WERI-Rb-1 (cell line): Measurements from ENCODE around the gene SH3PXD2A.

Experiments
- DNase-seq: peaks from one replicate; pipeline ENCODE4 v3.0.0-alpha.2; 2020
- H3K27ac ChIP-seq: fragments of 250-450 bp; sonication (Bioruptor Pico); 2 replicates; pipeline ENCODE4 v1.5.1; 2020; ENCODE audit warnings: mild to moderate bottlenecking, moderate library complexity
- H3K27me3 ChIP-seq: fragments of 250-450 bp; sonication (Bioruptor Pico); 2 replicates; pipeline ENCODE4 v1.5.1; 2021; ENCODE audit warnings: mild to moderate bottlenecking, low read depth, moderate library complexity; ENCODE audit not compliant: insufficient read depth, severe bottlenecking
- H3K36me3 ChIP-seq: fragments of 250-450 bp; sonication (Bioruptor Pico); 2 replicates; pipeline ENCODE4 v1.5.1; 2020; ENCODE audit warnings: mild to moderate bottlenecking, moderate library complexity
- H3K4me3 ChIP-seq: 2 replicates; pipeline ENCODE4 v1.5.1; 2011; ENCODE audit warnings: low read depth, mild to moderate bottlenecking, control low read depth, low read length
- H3K9me3 ChIP-seq: fragments of 250-450 bp; sonication (Bioruptor Pico); 2 replicates; pipeline ENCODE4 v1.5.1; 2021; ENCODE audit warnings: mild to moderate bottlenecking, moderate library complexity; ENCODE audit not compliant: severe bottlenecking
- CTCF ChIP-seq: IDR thresholded peaks from 2 replicates; pipeline ENCODE4 v1.5.1; 2011; ENCODE audit warnings: low read depth, mild to moderate bottlenecking, control low read depth, inconsistent platforms, low read length

The SH3PXD2A gene

GRCh38 chr10:103793429-103793828 is 61.9 kb downstream of the SH3PXD2A start:
- H3K27me3 ChIP-seq, result no peaks in the 10 kb centered on the region
- H3K9me3 ChIP-seq, result no peaks in the 10 kb centered on the region
- no peak for DNase-seq
- no peak for TF ChIP-seq CTCF
- H3K36me3 ChIP-seq, result no peaks in the 10 kb centered on the region
- H3K4me3 ChIP-seq, result no peak overlapping the region
- H3K27ac ChIP-seq, result no peak overlapping the region

GRCh38 chr10:103792547-103792946 is 62.8 kb downstream of the SH3PXD2A start:
- no peak overlapping the region for H3K4me3 ChIP-seq
- no peaks in the 10 kb centered on the region for H3K9me3 ChIP-seq
- TF ChIP-seq CTCF, result no peak
- no peaks in the 10 kb centered on the region for H3K36me3 ChIP-seq
- no peak for DNase-seq
- H3K27me3 ChIP-seq, result no peaks in the 10 kb centered on the region
- no peak overlapping the region for H3K27ac ChIP-seq

- no peak overlapping the region for H3K27ac ChIP-seq
- H3K4me3 ChIP-seq, result no peak overlapping the region
- no peaks in the 10 kb centered on the region for H3K27me3 ChIP-seq
- no peaks in the 10 kb centered on the region for H3K9me3 ChIP-seq
- no peaks in the 10 kb centered on the region for H3K36me3 ChIP-seq
- DNase-seq, result no peak
- TF ChIP-seq CTCF, result no peak
Observed at GRCh38 chr10:103791858-103792257, 63.5 kb downstream of the SH3PXD2A start.

GRCh38 chr10:103791291-103791690 is 64.1 kb downstream of the SH3PXD2A start:
- no peak for TF ChIP-seq CTCF
- no peaks in the 10 kb centered on the region for H3K9me3 ChIP-seq
- no peaks in the 10 kb centered on the region for H3K27me3 ChIP-seq
- DNase-seq, result no peak
- no peak overlapping the region for H3K27ac ChIP-seq
- no peaks in the 10 kb centered on the region for H3K36me3 ChIP-seq
- no peak overlapping the region for H3K4me3 ChIP-seq

- Histone ChIP-seq H3K4me3 (no peak overlapping the region), H3K27ac (no peak overlapping the region), H3K27me3 (no peaks in the 10 kb centered on the region), H3K36me3 (no peaks in the 10 kb centered on the region), H3K9me3 (no peaks in the 10 kb centered on the region)
- no peak for DNase-seq
- no peak for TF ChIP-seq CTCF
Observed at GRCh38 chr10:103790580-103790979, 64.8 kb downstream of the SH3PXD2A start.

GRCh38 chr10:103789771-103790201 is 65.6 kb downstream of the SH3PXD2A start:
- no peaks in the 10 kb centered on the region for H3K9me3 ChIP-seq
- H3K27ac ChIP-seq, result no peak overlapping the region
- no peaks in the 10 kb centered on the region for H3K27me3 ChIP-seq
- TF ChIP-seq CTCF, result no peak
- H3K4me3 ChIP-seq, result no peak overlapping the region
- no peaks in the 10 kb centered on the region for H3K36me3 ChIP-seq
- DNase-seq, result no peak
